ENCODE results near the gene CBY2. TPM values are rescaled to one million over a fixed set of nuclear protein-coding genes. Genes with fewer than 3 reads are reported as not detected.

The CBY2 gene
- total RNA-seq, 4 donors from 2014 or later = not detected

DNA sequence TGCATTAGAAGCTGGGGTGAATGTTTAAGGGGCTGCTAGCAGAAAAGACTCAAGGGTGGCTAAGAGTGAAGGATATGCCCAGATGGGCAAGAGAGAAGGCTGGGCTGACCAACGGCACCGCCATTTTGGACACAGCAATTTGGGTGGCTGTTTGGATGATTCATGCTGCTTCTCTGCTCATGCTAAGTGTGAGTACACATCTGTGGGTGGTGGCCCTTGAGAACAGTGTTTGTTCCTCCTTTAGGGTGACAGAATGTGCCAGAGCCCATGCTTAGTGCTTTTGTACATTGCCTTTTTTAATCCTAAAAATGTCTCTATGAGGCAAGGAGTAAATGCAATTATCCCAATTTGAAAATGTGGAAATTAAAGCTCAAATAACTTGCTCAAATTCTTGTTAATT, 9.8 kb downstream of the CBY2 start:
- intact Hi-C loops (cut with DNase I) = no loop called here
- H3K9me3 ChIP-seq = peaks cover 0 to 5% (median 0%) of the 10 kb centered on the region in 3 donors
- TF ChIP-seq, protein P1, sequence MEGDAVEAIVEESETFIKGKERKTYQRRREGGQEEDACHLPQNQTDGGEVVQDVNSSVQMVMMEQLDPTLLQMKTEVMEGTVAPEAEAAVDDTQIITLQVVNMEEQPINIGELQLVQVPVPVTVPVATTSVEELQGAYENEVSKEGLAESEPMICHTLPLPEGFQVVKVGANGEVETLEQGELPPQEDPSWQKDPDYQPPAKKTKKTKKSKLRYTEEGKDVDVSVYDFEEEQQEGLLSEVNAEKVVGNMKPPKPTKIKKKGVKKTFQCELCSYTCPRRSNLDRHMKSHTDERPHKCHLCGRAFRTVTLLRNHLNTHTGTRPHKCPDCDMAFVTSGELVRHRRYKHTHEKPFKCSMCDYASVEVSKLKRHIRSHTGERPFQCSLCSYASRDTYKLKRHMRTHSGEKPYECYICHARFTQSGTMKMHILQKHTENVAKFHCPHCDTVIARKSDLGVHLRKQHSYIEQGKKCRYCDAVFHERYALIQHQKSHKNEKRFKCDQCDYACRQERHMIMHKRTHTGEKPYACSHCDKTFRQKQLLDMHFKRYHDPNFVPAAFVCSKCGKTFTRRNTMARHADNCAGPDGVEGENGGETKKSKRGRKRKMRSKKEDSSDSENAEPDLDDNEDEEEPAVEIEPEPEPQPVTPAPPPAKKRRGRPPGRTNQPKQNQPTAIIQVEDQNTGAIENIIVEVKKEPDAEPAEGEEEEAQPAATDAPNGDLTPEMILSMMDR (IDR thresholded peaks at IDR 0.05) = no peak
- TF ChIP-seq POLR2A (IDR thresholded peaks at IDR 0.05) = no peak
- no peaks in the 10 kb centered on the region for H3K27me3 ChIP-seq
- no peaks in the 10 kb centered on the region for H3K4me1 ChIP-seq
- WGBS, 2 donors = 88% methylated on average over 2 of the region's 2 CpGs; no CpG with 5 or more reads in 1 of the 2 donors
- no peak overlapping the region for H3K27ac ChIP-seq
- no peak for DNase-seq
- no peaks in the 10 kb centered on the region for H3K36me3 ChIP-seq
- no peak overlapping the region for H3K4me3 ChIP-seq

DNA sequence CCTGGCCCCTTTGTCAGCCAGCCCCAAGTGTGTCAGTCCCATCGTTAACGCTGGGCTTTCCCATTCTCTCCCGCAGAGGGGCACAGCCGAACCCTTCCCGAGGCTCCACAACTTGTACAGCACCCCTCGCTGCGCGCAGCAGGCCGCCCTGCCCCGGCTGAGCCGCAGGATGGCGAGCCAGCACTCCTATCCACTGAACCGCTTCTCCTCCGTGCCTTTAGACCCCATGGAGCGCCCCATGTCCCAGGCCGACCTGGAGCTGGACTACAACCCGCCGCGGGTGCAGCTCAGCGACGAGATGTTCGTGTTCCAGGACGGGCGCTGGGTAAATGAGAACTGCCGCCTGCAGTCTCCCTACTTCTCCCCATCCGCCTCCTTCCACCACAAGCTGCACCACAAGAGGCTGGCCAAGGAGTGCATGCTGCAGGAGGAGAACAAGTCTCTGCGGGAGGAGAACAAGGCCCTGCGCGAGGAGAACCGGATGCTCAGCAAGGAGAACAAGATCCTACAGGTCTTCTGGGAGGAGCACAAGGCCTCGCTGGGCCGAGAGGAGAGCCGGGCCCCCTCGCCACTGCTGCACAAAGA, 11.1 kb downstream of the CBY2 start:
- H3K9me3 ChIP-seq = peaks cover 0 to 5% (median 0%) of the 10 kb centered on the region in 3 donors
- H3K27ac ChIP-seq = no peak overlapping the region
- TF ChIP-seq, protein P1 (IDR thresholded peaks at IDR 0.05) = no peak
- TF ChIP-seq POLR2A (IDR thresholded peaks at IDR 0.05) = no peak
- H3K4me3 ChIP-seq = no peak overlapping the region
- no peaks in the 10 kb centered on the region for H3K36me3 ChIP-seq
- 86 to 90% methylated on average over 12 to 21 of the region's 34 CpGs for WGBS, 2 donors
- H3K4me1 ChIP-seq = no peaks in the 10 kb centered on the region
- intact Hi-C loops (cut with DNase I) = no loop called here
- DNase-seq = no peak
- no peaks in the 10 kb centered on the region for H3K27me3 ChIP-seq

DNA sequence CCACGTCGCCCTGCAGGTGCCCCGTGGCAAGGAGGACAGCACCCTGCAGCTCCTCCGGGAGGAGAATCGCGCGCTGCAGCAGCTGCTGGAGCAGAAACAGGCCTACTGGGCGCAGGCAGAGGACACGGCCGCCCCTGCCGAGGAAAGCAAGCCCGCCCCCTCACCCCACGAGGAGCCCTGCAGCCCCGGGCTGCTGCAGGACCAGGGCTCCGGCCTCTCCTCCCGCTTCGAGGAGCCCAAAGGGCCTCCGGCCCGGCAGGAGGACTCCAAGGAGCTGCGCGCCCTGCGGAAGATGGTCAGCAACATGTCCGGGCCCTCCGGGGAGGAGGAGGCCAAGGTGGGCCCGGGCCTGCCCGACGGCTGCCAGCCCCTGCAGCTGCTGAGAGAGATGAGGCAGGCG, 11.6 kb downstream of the CBY2 start:
- 93 to 100% methylated on average over 5 to 9 of the region's 28 CpGs for WGBS, 2 donors
- intact Hi-C loops (cut with DNase I) = no loop called here
- H3K27ac ChIP-seq = no peak overlapping the region
- peaks cover 0 to 5% (median 0%) of the 10 kb centered on the region in 3 donors for H3K9me3 ChIP-seq
- H3K4me1 ChIP-seq = no peaks in the 10 kb centered on the region
- TF ChIP-seq, protein P1 (IDR thresholded peaks at IDR 0.05) = no peak
- no peak for TF ChIP-seq POLR2A (IDR thresholded peaks at IDR 0.05)
- H3K36me3 ChIP-seq = no peaks in the 10 kb centered on the region
- H3K27me3 ChIP-seq = no peaks in the 10 kb centered on the region
- DNase-seq = no peak
- H3K4me3 ChIP-seq = no peak overlapping the region

DNA sequence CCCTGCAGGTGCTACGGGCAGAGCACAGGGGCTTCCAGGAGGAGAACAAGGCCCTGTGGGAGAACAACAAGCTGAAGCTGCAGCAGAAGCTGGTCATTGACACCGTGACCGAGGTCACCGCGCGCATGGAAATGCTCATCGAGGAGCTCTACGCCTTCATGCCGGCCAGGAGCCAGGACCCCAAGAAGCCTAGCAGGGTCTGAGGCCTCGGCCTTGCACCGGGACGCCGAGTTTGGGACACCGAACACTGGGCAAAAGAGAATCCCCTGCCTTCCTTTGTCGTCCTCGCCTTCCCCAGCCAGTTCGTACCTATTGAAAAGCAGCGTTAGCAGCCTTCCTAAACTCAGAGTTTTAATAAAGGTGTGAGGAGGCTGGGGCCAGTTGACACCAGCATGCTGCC, 12.1 kb downstream of the CBY2 start:
- TF ChIP-seq, protein P1 (IDR thresholded peaks at IDR 0.05) = no peak
- no peak for TF ChIP-seq POLR2A (IDR thresholded peaks at IDR 0.05)
- Histone ChIP-seq H3K9me3 (peaks cover 0 to 5% (median 0%) of the 10 kb centered on the region in 3 donors), H3K4me3 (no peak overlapping the region), H3K27me3 (no peaks in the 10 kb centered on the region), H3K4me1 (no peaks in the 10 kb centered on the region), H3K36me3 (no peaks in the 10 kb centered on the region), H3K27ac (no peak overlapping the region)
- intact Hi-C loops (cut with DNase I) = no loop called here
- DNase-seq = no peak
- 94 to 96% methylated on average over 9 to 15 of the region's 18 CpGs for WGBS, 2 donors

DNA sequence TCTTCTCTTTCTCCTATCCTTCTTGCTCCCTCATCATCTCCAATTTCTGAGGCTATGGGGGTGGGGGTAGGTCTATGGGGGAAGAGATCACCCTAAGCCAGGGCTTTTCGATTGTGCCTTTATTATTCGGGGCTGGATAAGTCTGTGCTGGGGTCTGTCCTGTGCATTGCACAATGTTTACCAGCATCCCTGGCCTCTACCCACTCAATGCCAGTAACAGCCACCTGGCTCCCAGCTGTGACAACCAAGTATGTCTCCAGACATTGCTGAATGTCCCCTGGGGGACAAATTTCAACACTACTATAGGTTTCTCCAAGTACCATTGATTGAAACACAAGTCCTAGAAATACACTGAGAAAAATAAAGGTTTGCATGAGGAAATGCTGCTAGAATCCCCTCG, 13.2 kb downstream of the CBY2 start:
- 68 to 79% methylated on average over 3 of the region's 3 CpGs for WGBS, 2 donors

More for the DNA sequence above, 13.2 kb downstream of the CBY2 start:
- TF ChIP-seq POLR2A (IDR thresholded peaks at IDR 0.05) = no peak
- TF ChIP-seq, protein P1 (IDR thresholded peaks at IDR 0.05) = no peak
- Histone ChIP-seq H3K4me1 (no peaks in the 10 kb centered on the region), H3K36me3 (no peaks in the 10 kb centered on the region), H3K27ac (no peak overlapping the region), H3K9me3 (peaks cover 0 to 5% (median 0%) of the 10 kb centered on the region in 3 donors), H3K27me3 (no peaks in the 10 kb centered on the region), H3K4me3 (no peak overlapping the region)
- DNase-seq = no peak
- intact Hi-C loops (cut with DNase I) = no loop called here

Measured in esophagus squamous epithelium (tissue), 5 donors.